ENCODE results near the gene ODAD2. TPM values are rescaled to one million over a fixed set of nuclear protein-coding genes. Genes with fewer than 3 reads are reported as not detected.

Gene ODAD2
- total RNA-seq, 4 donors from 2014 or later = not detected

GRCh38 chr10:27949528-27950241 lies 49.2 kb downstream of the ODAD2 start:
- no peak for TF ChIP-seq CTCF (IDR thresholded peaks at IDR 0.05; ENCODE audit: low read depth)

DNA sequence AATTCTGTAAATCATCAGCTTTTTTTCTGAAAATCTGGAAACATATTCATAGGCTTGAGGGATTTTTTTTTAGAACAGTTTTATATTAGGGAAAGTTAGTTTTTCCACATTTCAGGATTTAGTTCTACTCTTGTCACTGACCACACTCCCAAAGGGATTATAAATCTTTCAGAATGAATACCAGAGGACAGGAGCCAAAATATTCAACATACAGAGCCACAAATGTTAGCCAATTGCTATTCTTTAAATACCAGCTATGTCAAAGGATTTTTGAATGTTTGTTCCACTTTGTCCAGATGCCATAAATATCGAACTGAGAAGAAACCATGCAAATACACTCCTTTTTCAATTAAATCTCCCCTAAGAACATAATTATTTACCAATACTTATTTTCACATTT lies 50.7 kb downstream of the ODAD2 start:
- TF ChIP-seq CTCF (IDR thresholded peaks at IDR 0.05; ENCODE audit: low read depth) = no peak

DNA sequence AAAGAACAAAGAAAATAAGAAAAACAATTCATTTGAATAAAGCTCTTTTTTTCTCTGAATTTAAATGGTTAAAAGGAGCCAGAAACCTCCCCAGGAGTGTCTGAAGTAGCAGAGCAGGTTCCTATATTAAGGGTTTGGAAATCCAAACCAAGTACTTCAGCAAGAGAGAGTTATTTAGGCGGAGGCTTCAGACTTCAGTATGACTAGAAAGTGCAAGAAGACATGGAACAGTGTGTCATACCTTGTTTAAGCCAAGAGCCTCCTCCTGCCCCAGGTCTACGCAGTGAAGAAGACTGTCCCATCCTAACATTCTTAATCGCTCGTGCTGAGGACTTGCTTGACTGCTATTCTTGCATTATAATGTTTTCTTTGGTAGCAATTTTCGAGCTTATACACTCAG lies 51.3 kb downstream of the ODAD2 start:
- no peak for TF ChIP-seq CTCF (IDR thresholded peaks at IDR 0.05; ENCODE audit: low read depth)

GRCh38 chr10:27944005-27944404 lies 54.9 kb downstream of the ODAD2 start:
- no peak for TF ChIP-seq CTCF (IDR thresholded peaks at IDR 0.05; ENCODE audit: low read depth)

GRCh38 chr10:27914888-27915287 lies 84.0 kb downstream of the ODAD2 start:
- TF ChIP-seq CTCF (IDR thresholded peaks at IDR 0.05; ENCODE audit: low read depth) = no peak

DNA sequence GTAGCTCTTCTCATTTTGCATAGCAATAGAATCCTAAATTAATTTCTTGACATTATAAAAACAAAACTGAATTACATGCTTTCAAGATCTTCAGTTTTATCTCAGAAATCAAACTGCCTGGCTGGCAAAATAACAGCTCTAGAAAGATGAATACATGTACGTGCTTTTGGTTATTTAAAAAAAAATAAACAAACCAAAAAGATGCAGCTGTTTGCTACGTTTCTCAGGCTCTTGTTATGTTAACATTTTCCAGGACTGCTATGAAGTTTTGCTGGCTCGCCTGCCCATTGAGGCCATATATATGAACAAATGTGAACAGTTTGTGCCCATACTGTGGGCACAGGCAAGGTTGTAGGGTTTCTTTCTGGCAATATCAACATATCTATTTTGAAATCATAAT lies 86.6 kb downstream of the ODAD2 start:
- TF ChIP-seq CTCF (IDR thresholded peaks at IDR 0.05; ENCODE audit: low read depth) = no peak

GRCh38 chr10:27911539-27911938 lies 87.3 kb downstream of the ODAD2 start:
- no peak for TF ChIP-seq CTCF (IDR thresholded peaks at IDR 0.05; ENCODE audit: low read depth)
